Measurements from ENCODE around the gene CAVIN2.

DNA sequence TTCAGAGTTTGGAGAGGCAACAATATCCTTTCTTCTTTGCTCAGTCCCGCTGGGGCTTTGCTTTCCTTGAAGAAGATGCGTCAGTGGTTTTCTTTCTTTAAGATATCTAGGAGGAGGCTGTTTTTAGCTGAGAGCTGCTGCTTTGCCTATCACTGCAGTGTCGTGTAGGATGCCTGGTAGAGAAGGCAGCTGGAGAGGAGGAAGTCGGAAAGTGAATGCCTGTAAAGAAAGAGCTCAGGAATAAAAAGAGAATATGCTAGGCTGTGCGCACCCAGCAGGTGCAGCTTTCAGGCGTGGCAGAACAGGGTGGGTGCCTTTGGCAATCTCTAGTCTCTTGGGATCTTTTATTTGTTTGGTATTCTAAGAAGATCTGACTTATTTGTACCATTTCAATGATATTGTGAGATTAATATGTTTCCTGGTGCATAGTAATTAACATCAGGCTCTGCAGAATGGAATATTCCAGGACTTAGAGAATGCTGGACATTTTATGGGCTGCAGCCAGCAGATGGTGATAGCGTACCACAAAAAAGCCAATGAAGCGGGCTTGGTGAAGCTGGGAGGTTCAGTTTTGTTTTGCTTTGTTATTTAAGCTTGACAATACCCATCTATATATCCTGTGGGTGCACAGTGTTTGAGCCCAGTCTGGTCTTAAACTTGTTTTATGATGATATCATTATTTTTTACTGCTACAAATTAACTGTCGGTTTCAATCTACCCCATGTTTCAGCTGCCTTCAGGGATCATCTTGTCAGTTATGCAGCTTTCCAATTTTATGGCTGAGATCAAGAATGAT, 34.9 kb downstream of the CAVIN2 start:
- TF ChIP-seq, protein P1, sequence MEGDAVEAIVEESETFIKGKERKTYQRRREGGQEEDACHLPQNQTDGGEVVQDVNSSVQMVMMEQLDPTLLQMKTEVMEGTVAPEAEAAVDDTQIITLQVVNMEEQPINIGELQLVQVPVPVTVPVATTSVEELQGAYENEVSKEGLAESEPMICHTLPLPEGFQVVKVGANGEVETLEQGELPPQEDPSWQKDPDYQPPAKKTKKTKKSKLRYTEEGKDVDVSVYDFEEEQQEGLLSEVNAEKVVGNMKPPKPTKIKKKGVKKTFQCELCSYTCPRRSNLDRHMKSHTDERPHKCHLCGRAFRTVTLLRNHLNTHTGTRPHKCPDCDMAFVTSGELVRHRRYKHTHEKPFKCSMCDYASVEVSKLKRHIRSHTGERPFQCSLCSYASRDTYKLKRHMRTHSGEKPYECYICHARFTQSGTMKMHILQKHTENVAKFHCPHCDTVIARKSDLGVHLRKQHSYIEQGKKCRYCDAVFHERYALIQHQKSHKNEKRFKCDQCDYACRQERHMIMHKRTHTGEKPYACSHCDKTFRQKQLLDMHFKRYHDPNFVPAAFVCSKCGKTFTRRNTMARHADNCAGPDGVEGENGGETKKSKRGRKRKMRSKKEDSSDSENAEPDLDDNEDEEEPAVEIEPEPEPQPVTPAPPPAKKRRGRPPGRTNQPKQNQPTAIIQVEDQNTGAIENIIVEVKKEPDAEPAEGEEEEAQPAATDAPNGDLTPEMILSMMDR (IDR thresholded peaks at IDR 0.05; ENCODE audit: low read depth, low read length), result peak; percentile 64
- no peak for TF ChIP-seq POLR2A (IDR thresholded peaks at IDR 0.05; ENCODE audit: extremely low read depth, insufficient read length)

Measured in NB4 (cell line).